GM12872 (cell line): ENCODE measurements around the gene SFRP2.

Experiments
- CTCF ChIP-seq: IDR thresholded peaks from 3 replicates; pipeline ENCODE4 v1.5.1; 2011; ENCODE audit warnings: low read depth, mild to moderate bottlenecking, low read length, moderate library complexity; ENCODE audit not compliant: insufficient read depth

SFRP2 gene

DNA sequence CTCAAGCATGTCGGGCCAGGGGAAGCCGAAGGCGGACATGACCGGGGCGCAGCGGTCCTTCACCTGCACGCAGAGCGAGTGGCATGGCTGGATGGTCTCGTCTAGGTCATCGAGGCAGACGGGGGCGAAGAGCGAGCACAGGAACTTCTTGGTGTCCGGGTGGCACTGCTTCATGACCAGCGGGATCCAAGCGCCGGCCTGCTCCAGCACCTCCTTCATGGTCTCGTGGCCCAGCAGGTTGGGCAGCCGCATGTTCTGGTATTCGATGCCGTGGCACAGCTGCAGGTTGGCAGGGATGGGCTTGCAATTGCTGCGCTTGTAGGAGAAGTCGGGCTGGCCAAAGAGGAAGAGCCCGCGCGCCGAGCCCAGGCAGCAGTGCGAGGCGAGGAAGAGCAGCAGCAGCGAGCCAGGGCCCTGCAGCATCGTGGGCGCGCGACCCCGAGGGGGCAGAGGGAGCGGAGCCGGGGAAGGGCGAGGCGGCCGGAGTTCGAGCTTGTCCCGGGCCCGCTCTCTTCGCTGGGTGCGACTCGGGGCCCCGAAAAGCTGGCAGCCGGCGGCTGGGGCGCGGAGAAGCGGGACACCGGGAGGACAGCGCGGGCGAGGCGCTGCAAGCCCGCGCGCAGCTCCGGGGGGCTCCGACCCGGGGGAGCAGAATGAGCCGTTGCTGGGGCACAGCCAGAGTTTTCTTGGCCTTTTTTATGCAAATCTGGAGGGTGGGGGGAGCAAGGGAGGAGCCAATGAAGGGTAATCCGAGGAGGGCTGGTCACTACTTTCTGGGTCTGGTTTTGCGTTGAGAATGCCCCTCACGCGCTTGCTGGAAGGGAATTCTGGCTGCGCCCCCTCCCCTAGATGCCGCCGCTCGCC is at the start of gene SFRP2:
Gene SFRP2, minus strand, starts transcription at position 671 of the 864 bp plus-strand sequence. Its CDS starts 248 bp downstream, at position 423.
- no peak for TF ChIP-seq CTCF

- no peak for TF ChIP-seq CTCF
These were observed 49.7 kb upstream of the SFRP2 start for GRCh38 chr4:153838564-153838963.

DNA sequence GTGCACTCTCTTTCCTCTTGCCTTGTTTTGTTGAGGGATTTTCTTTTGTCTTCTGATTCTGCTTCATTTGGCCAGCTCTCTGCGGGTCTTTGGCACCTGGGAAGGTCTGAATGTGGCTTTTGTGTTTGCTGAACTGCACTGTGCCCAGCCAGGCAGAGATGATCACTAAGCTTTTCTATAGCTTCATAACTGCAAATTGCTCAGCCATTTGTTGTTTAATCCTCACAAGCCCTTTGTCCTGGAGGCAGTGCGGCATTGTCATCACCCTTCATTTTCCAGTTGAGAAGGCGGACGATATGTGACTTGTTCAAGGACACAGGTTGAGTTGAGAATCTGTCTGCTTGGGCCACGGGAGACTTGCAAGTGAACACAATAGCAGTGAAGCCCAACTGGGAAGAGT is 46.0 kb upstream of the SFRP2 start:
- no peak for TF ChIP-seq CTCF

DNA sequence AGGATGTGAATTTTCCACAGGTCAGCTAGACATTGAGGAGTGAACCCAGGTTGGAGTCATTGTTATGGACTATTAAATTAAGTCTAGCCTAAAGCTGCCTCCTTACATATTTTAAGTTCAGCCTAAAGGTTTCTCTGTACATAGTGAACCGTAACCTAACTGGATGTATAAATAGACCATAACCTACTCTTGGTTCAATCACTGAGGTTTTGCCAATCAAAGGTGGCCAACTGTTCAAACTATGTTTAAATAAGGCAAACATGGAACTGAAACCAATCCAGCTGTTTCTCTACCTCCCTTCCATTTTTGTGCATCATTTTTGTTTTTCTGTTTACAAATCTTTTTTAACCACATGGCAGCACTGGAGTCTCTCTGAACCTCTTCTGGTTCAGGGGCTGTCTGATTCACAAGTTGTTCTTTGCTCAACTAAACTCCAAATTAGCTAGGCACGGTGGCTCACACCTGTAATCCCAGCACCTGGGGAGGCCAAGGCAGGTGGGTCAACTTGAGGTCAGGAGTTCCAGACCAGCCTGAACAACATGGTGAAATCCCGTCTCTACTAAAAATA is 43.9 kb upstream of the SFRP2 start:
- TF ChIP-seq CTCF = no peak

GRCh38 chr4:153832054-153832453 is 43.2 kb upstream of the SFRP2 start:
- TF ChIP-seq CTCF = no peak

DNA sequence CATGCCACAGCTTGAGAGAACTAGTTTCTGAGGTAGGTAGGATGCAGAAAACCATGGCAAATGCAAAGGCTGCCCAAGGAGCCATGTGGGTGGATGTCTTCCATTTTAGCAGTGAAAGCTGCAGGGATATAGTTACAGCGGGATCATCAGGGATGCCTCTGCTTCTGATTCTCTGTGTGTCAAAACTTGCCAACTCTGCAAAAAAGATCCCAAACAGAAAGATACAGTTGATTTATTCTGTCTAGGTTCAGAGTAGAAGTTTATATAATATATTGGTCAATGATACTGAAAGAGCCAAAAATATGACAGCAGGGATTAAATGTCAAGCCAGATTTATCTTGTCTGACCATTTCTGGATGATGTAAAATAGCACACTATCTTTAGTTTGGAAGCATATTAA is 42.4 kb upstream of the SFRP2 start:
- TF ChIP-seq CTCF = no peak

DNA sequence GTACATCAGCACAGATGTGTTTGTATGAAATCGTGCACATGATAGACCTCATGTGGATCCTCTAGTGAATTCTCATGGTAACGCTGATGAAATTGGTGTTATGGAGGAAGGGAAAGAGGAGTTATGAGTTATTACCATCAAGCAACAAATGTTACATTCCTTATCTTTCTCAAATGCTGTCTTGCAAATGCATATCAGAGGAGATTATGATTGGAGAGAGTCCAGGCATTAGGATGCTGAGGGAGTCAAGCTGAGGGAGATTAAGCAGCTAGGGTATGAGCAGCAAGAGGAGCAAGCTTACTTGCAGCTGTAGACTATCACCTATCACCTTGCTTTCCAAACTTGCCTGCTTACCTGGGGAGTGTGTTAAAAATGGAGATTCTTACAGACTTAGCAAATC is 36.8 kb upstream of the SFRP2 start:
- no peak for TF ChIP-seq CTCF
